Endothelial cell of umbilical vein (primary cell): ENCODE results near the gene ZMIZ1. TPM values are rescaled to one million over a fixed set of nuclear protein-coding genes. Genes with fewer than 3 reads are reported as not detected.

Source experiments
- BruUV-seq: library from RNA; stranded (reverse); fragments of 400-500 nt; replicated peaks from 2 replicates; lab custom pipeline; 2021; lab: Mats Ljungman, UMichigan
- CTCF ChIA-PET: fragments of 300-600, 350-600 bp; sonication (Branson Sonifier 250); formaldehyde crosslinking; loops from one replicate; lab custom pipeline; 2021; ENCODE audit warnings: antibody characterized with exemption, inconsistent platforms; lab: Charles Lee
- POLR2A ChIA-PET: fragments of 300-600, 350-600 bp; sonication (Branson Sonifier 250); formaldehyde crosslinking; loops from one replicate; lab custom pipeline; 2021; ENCODE audit warnings: antibody characterized with exemption, inconsistent platforms; lab: Charles Lee
- DNase-seq: peaks from one replicate; pipeline ENCODE4 v3.0.0-alpha.2; 2011; ENCODE audit warnings: low read depth, low spot score
- FAIRE-seq: peaks from 2 replicates; lab custom pipeline; 2011; peaks lifted over from hg19 to GRCh38; lab: Jason Lieb, UNC
- H2AFZ ChIP-seq: 2 replicates; pipeline ENCODE4 v1.6.0; 2012; ENCODE audit warnings: low read depth, low read length, control low read depth, inconsistent platforms
- H3K27ac ChIP-seq: 2 replicates; pipeline ENCODE4 v1.5.1; 2011; ENCODE audit warnings: low read depth, mild to moderate bottlenecking, control low read depth, low read length, moderate library complexity; ENCODE audit not compliant: insufficient read depth
- H3K27me3 ChIP-seq, 2 experiments: 2 replicates each; pipeline versions ENCODE4 v1.6.0 to v1.6.1; 2011; ENCODE audit warnings: low read length in 2 of 2, mixed read lengths in 1 of 2; ENCODE audit not compliant: control insufficient read depth in 2 of 2, insufficient read depth in 2 of 2
- H3K36me3 ChIP-seq, 2 experiments: 2 replicates in 1 of 2; 3 replicates in 1 of 2; pipeline ENCODE4 v1.5.1; 2011; ENCODE audit warnings: low read length in 2 of 2, mild to moderate bottlenecking in 1 of 2, moderate library complexity in 1 of 2; ENCODE audit not compliant: control insufficient read depth in 2 of 2, insufficient read depth in 2 of 2; ENCODE audit errors: extremely low read depth in 1 of 2
- H3K4me1 ChIP-seq: 3 replicates; pipeline ENCODE4 v1.5.1; 2011; ENCODE audit warnings: mild to moderate bottlenecking, low read length; ENCODE audit not compliant: control insufficient read depth, insufficient read depth; ENCODE audit errors: extremely low read depth
- H3K4me2 ChIP-seq: 2 replicates; pipeline ENCODE4 v1.6.1; 2011; ENCODE audit warnings: low read length, control low read depth, mixed read lengths; ENCODE audit not compliant: insufficient read depth
- H3K4me3 ChIP-seq, 3 experiments: fragments of 200-600 bp in 1 of 3; sonication (generic), shearing (Covaris generic) in 1 of 3; replicated peaks in 1 of 3; 2 replicates each; pipeline ENCODE4 v1.5.1; 2011 to 2016; ENCODE audit warnings: control low read depth in 3 of 3, low read length in 3 of 3, mild to moderate bottlenecking in 2 of 3, inconsistent platforms in 1 of 3, low read depth in 1 of 3, moderate library complexity in 1 of 3; ENCODE audit not compliant: insufficient read depth in 1 of 3
- H3K79me2 ChIP-seq: 2 replicates; pipeline ENCODE4 v1.6.0; 2012; ENCODE audit warnings: low read length, inconsistent platforms; ENCODE audit not compliant: control insufficient read depth, insufficient read depth
- H3K9ac ChIP-seq: replicated peaks from 2 replicates; pipeline ENCODE3; 2011; ENCODE audit warnings: low read length, control low read depth; ENCODE audit not compliant: insufficient read depth; ENCODE audit errors: extremely low read depth
- H3K9me1 ChIP-seq: replicated peaks from 3 replicates; pipeline ENCODE4 v1.6.0; 2011; ENCODE audit warnings: mild to moderate bottlenecking, low read length; ENCODE audit not compliant: control insufficient read depth, insufficient read depth; ENCODE audit errors: extremely low read depth
- H3K9me3 ChIP-seq: replicated peaks from 2 replicates; pipeline ENCODE4 v1.5.1; 2012; ENCODE audit warnings: low read length, inconsistent platforms; ENCODE audit not compliant: control insufficient read depth, insufficient read depth
- H4K20me1 ChIP-seq: replicated peaks from 2 replicates; pipeline ENCODE3; 2011; ENCODE audit warnings: mild to moderate bottlenecking, low read length; ENCODE audit not compliant: control insufficient read depth, insufficient read depth; ENCODE audit errors: extremely low read depth
- CTCF ChIP-seq, 2 donors: IDR thresholded peaks; 1 replicate in 1 of 2; 2 replicates in 1 of 2; pipeline ENCODE4 v1.5.1; 2011; ENCODE audit warnings: low read length in 2 of 2, mild to moderate bottlenecking in 2 of 2, moderate library complexity in 2 of 2, control low read depth in 1 of 2, inconsistent platforms in 1 of 2, low read depth in 1 of 2; ENCODE audit not compliant: insufficient read depth in 1 of 2; ENCODE audit errors: extremely low read depth in 1 of 2
- EZH2 ChIP-seq: IDR thresholded peaks from 2 replicates; pipeline ENCODE4 v1.6.1; 2012; ENCODE audit warnings: borderline replicate concordance, low read depth, mild to moderate bottlenecking, moderate library complexity, low read length, inconsistent platforms; ENCODE audit not compliant: severe bottlenecking
- FOS ChIP-seq: IDR thresholded peaks from 2 replicates; pipeline ENCODE4 v1.6.1; 2011; ENCODE audit warnings: mild to moderate bottlenecking, low read length, moderate library complexity, borderline replicate concordance; ENCODE audit not compliant: insufficient read depth
- GATA2 ChIP-seq: IDR thresholded peaks from 2 replicates; pipeline ENCODE4 v1.7.0; 2011; ENCODE audit warnings: low read depth, mild to moderate bottlenecking, moderate library complexity, mixed read lengths, low read length; ENCODE audit not compliant: insufficient read length, insufficient read depth
- JUN ChIP-seq: IDR thresholded peaks from 2 replicates; pipeline ENCODE4 v1.6.1; 2011; ENCODE audit warnings: borderline replicate concordance, low read depth; ENCODE audit not compliant: insufficient read length, insufficient read depth
- MYC ChIP-seq: IDR thresholded peaks from one replicate; pipeline ENCODE4 v1.6.1; 2011; ENCODE audit warnings: mild to moderate bottlenecking, low read depth, low read length
- POLR2A ChIP-seq: IDR thresholded peaks from 2 replicates; pipeline ENCODE4 v1.6.1; 2012; ENCODE audit warnings: low read depth, mild to moderate bottlenecking, control low read depth, low read length
- POLR2AphosphoS5 ChIP-seq: IDR thresholded peaks from 2 replicates; pipeline ENCODE4 v1.6.1; 2012; ENCODE audit warnings: low read depth, mild to moderate bottlenecking, control low read depth, low read length, moderate library complexity; ENCODE audit not compliant: insufficient read depth
- dilution Hi-C: fragments of 300-500 bp; cut with MboI; formaldehyde crosslinking; loops from one replicate; pipeline ENCODE4 v1.15.0; 2019; ENCODE audit warnings: low sequenced_read_pairs; ENCODE audit not compliant: extremely low pct_ligation_motif_present
- intact Hi-C: fragments of 100-400 bp; cut with micrococcal nuclease; formaldehyde crosslinking; loops from one replicate; pipeline ENCODE4 v1.10.0; 2022
- polyA plus RNA-seq, 4 experiments: library from polyadenylated mRNA; depleted of rRNA in 3 of 4; stranded (reverse) in 3 of 4; unstranded in 1 of 4; fragments of >200 nt; gene quantifications; 2 replicates each; pipeline versions ENCODE4 v1.2.1 to v1.2.3, GENCODE V29; 2011 to 2012; ENCODE audit warnings: missing spikeins in 1 of 4
- total RNA-seq: library from RNA; stranded (reverse); gene quantifications from 2 replicates; pipeline ENCODE4 v1.2.3, GENCODE V29; 2021
- TF ChIP-seq, protein P1 (sequence below): IDR thresholded peaks from 2 replicates; pipeline ENCODE4 v1.6.1; 2011; ENCODE audit not compliant: insufficient read depth, insufficient read length

Gene ZMIZ1
- total and polyA plus RNA-seq, 2 donors (not counting 3 experiments of a cell fraction or from before 2014, with no cell fraction given), result 12.5 to 46.7 TPM

GRCh38 chr10:79303631-79304478 is 235.1 kb downstream of the ZMIZ1 start:
- dilution Hi-C loops (no loop called here), intact Hi-C loops (no loop called here)
- Histone ChIP-seq H2AFZ (no peak overlapping the region), H3K79me2 (no peaks in the 10 kb centered on the region), H3K4me3 (no peak overlapping the region), H3K9me3 (no peaks in the 10 kb centered on the region), H3K9me1 (no peaks in the 10 kb centered on the region), H3K4me2 (no peak overlapping the region), H3K4me1 (no peaks in the 10 kb centered on the region), H3K9ac (no peak overlapping the region), H3K27me3 (no peaks in the 10 kb centered on the region), H3K36me3 (peaks cover 10 to 87% of the 10 kb centered on the region in 2 experiments), H4K20me1 (no peaks in the 10 kb centered on the region), H3K27ac (no peak overlapping the region)
- CTCF ChIA-PET, result no interaction called here
- FAIRE-seq (no peak), DNase-seq (no peak)
- POLR2A ChIA-PET, result no interaction called here
- no TSS peak for BruUV-seq
- TF ChIP-seq JUN, result no peak
- no peak for TF ChIP-seq EZH2
- TF ChIP-seq, protein P1, sequence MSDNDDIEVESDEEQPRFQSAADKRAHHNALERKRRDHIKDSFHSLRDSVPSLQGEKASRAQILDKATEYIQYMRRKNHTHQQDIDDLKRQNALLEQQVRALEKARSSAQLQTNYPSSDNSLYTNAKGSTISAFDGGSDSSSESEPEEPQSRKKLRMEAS, result no peak
- TF ChIP-seq MYC, result no peak
- TF ChIP-seq POLR2AphosphoS5, result no peak
- no peak for TF ChIP-seq CTCF (IDR thresholded peaks at IDR 0.05; ENCODE audit: extremely low read depth in 1 of 2, insufficient read depth in 1 of 2, low read depth in 1 of 2, low read length in 2 of 2)
- TF ChIP-seq FOS, result no peak
- TF ChIP-seq POLR2A, result no peak
- TF ChIP-seq GATA2, result no peak
